IPS-11a (cell line): ENCODE data around the gene CIITA.
"Not testable (repeated sequence)": the region's sequence is repeated elsewhere in the genome, so short reads cannot be mapped to it uniquely, and the experiment has no call there.

Source experiments
- H3K4me3 ChIP-seq: one replicate; pipeline ENCODE4 v1.5.1; 2013; ENCODE audit warnings: low read depth, low read length, control low read depth

Gene CIITA

GRCh38 chr16:10949424-10949970 is 72.5 kb downstream of the CIITA start:
- H3K4me3 ChIP-seq = no peak overlapping the region

GRCh38 chr16:10950393-10950792 is 73.4 kb downstream of the CIITA start:
- no peak overlapping the region for H3K4me3 ChIP-seq

DNA sequence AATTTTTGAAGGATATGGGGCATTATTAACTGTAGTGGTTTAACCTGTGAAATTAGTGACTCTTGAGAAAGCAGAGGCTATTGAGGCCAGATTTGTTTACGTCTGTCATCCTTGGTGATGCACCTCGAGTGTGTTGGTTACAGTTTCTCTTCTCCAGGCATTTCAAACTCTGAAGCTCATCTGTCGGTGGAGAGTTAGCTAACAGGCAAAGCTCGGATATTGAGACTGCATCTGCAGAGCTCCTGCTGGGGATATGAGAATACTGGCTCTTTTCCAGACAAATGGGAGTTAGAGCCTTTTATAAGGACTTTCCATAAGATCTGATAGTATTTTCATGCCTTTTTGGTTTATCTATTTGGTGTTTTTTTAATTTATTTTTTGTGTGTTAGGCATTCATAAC is 74.0 kb downstream of the CIITA start:
- no peak overlapping the region for H3K4me3 ChIP-seq

- no peak overlapping the region for H3K4me3 ChIP-seq
Observed at GRCh38 chr16:10954903-10955302, 77.9 kb downstream of the CIITA start.

- no peak overlapping the region for H3K4me3 ChIP-seq
Observed at GRCh38 chr16:10957771-10958482, 80.9 kb downstream of the CIITA start.

DNA sequence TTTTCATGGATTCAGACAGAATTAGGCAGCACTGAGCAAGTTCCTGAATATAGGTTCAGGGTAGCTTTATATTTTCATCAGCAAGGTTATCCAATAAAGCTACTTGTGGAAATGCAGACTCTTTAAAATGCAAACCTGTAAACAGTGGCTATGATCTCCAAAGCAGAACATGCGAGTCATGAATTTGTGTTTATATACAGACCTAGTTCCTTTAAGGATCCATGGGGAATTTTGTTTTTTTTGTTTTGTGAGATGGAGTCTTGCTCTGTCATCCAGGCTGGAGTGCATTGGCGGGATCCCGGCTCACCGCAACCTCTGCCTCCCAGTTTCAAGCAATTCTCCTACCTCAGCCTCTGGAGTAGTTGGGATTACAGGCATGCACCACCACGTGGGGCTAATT is 82.2 kb downstream of the CIITA start:
- no peak overlapping the region for H3K4me3 ChIP-seq

GRCh38 chr16:10961231-10961630 is 84.2 kb downstream of the CIITA start:
- H3K4me3 ChIP-seq = no peak overlapping the region

DNA sequence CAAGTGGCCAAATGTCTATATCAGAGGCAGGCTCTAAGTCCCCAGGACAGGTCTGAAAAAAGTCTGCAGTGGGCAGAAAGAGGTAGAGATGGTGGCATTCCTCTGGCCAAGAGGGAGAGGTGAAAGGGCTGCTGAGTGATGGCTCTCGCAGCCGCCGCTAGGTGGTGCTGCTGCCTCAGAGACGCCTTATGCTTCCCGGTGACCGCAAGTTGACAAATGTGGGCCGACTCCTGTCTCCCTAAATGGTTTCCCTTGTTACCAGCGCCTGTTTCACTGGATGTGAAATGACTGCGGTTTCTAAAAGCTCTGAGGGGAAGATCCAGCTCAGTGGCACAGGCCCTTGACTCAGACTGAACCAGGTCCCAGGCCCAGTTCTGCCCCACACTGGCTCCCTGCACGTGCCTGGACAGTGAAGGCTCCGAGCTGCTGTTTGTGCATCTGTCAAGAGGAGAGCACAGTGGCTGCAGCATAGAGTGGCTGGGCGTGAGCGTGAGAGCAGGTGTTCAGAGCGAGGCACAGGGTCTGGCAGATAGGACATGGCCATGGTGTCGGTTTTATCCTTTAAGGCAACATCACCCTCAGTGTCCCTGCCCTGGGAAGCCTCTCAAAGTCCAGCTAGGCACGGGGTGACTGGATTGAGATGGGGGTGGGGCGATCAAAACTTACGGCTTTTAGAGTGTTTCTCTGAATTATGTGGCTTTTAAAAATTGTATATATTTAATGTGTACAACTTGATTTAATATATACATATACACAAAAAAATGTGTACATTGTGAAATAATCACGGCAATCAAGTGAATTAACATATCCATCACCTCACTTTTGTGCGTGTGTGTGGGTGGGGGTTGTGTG is 87.3 kb downstream of the CIITA start:
- H3K4me3 ChIP-seq = no peak overlapping the region

DNA sequence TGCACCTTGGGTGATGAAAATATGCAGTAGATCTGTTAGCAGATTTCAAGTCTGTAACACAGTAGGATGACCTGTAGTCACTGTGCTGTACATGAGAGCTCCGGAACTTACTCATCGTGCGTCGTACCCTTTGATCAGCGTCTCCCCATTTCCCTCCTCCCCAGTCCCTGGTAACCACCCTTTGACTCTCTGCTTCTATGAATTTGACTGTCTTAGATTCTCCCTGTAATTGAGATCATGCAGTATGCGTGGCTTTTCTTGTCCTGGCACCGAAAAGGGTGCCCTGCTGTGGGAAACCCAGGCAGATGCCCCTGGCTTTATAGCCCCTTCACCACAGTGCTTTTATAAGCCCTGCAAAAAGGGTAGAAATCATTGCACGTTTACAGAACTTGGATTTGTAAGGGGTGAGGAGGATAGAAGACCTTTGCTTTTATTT is 87.9 kb downstream of the CIITA start:
- H3K4me3 ChIP-seq = no peak overlapping the region

DNA sequence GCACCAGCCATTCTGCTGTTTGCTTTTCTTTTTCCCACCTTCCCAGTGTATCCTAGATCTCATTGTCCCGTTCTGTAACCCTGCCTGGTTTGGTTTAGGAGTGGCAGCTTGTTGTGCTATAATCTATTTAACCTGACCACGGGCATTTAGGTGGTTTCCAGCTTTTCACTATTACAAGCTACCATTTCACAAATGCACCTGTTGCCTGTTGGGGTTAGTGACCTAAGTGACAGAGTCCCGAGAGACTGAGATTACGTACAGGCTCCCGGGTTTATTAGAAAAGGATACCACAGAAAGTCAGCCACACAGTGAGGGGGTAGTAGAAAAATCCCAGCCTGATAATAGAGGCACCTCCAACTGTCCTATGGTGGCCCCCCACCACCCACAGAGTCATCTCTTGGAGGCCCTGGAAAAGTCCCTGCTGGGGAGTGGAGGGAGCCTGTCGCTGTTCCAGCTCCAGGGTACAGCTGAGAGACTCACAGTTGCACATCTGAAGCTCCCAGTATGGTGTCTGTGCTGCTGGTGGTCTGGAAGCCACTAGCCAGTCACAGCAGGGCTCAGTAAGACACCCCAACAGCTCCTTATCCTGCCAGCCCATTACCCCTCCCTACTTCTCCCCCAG is 88.5 kb downstream of the CIITA start:
- H3K4me3 ChIP-seq = no peak overlapping the region

GRCh38 chr16:10966129-10966528 is 89.1 kb downstream of the CIITA start:
- H3K4me3 ChIP-seq = no peak overlapping the region

- H3K4me3 ChIP-seq = not testable (repeated sequence)
Observed at GRCh38 chr16:10966559-10966958, 89.6 kb downstream of the CIITA start.

DNA sequence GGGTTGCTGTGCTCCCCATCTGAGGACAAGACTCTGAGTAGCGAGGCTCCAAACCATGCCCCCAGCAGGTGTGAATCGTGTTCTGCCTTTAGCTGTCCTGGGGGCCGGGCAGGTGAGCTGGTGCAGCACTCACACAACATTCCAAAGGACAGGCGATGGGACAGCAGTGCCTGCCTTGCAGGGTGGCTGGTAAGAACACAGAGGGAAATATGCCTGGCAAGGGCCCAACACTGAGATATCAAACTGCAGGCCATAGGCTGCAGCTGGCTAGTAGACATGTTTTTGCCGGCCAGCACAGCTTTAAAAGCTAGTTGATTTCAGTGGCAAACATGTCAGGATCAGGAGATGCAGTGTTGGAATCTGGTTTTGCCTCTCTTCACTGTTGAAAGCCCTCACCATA is 91.0 kb downstream of the CIITA start:
- H3K4me3 ChIP-seq = no peak overlapping the region

DNA sequence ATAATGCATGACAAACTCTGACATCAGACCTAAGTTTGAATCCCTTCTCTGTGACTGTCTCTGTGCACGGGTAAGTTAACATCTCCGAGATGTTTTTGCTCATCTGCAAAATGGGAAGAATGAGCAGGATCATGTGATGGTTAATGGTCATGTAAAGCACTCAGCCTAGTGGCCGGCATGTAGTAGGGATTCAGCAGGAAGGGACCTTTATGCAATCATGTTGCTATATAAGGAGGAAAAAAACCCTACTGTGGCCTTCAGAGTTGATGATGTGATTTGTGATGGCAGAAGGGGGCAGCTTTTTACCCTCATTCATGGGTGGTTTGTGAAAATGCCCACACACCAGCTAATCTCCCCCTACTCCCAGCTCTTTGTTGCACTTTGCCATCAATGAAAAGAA is 91.5 kb downstream of the CIITA start:
- H3K4me3 ChIP-seq = no peak overlapping the region

DNA sequence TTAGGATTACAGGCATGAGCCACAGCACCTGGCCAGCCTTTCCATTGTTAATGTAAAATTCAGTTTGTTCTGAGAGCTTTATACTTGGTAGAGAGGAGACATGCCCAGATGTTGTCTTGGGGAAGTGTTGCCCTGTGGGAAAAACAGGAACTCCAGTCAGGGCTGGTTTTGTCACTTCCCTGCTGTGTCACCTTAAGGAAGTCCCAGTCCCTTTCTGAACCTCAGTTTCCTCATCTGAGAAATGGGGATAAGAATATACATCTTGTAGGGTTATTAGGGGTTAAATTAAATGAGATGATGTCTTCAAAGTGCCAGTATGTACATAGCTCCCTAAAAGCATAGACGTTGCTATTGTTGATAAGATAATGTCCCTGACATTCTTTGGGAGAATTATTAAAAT is 92.6 kb downstream of the CIITA start:
- no peak overlapping the region for H3K4me3 ChIP-seq

GRCh38 chr16:10970065-10970464 is 93.1 kb downstream of the CIITA start:
- no peak overlapping the region for H3K4me3 ChIP-seq

GRCh38 chr16:10971560-10971961 is 94.6 kb downstream of the CIITA start:
- no peak overlapping the region for H3K4me3 ChIP-seq

DNA sequence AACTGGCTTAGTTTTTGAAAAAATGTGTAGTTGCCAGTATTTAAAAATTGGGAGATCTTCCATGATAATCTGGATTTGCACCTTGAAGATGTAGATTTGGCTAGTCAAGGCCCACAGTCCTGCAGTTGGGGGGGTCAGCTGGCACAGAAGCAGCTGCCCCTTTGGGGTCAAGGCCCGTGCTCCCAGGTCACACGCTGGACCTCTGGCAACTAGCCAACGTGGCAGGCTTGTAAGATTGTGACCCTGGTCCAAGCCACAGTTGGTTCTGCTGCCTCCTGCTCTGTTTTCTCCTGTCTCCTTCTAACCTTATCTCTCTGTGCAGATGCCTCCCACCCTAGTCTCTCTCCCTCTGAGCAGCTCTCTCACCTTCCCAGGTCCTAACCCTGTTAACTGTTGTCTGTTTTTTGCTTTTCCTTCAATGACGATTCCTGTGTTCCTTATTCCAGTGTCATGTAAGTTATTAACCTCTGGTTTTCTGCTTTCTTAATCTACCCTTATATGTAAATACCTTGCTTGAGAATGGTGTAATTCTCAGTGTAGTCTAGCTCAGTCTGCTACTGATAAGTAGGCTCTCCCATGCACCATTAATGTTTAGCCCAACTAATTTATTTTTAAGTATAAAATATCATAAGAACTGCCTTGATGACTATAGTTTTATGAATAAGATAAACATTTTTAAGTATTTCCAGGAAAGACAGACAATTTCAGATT is 95.3 kb downstream of the CIITA start:
- no peak overlapping the region for H3K4me3 ChIP-seq

DNA sequence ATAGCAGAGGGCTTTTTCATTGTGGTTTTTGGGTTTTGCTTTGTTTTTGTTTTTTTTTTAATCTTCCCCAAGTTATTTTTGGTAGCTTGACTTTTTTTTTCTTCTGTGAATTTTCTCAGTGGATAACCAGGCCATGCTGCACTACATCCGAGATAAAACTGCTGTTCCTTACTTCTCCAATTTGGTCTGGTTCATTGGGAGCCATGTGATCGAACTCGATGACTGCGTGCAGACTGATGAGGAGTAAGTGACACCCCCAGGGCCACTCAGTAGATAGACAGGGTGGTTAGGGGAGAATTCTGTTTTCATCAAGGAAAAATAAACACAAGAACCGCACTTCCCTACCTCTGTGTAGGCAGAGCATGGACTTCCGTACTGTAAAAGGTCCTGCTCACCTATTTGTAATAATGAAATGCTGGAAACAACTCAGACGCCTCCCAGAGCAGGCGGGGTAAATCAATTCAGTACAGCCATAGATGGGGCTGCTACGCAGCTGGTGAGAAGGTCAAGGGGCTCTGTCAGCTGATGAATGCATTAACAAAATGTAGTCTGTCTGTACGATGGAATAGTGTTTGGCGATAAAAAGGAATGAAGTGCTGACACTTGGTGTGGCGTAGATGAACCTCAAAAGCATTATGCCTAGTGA is 95.9 kb downstream of the CIITA start:
- H3K4me3 ChIP-seq = no peak overlapping the region

DNA sequence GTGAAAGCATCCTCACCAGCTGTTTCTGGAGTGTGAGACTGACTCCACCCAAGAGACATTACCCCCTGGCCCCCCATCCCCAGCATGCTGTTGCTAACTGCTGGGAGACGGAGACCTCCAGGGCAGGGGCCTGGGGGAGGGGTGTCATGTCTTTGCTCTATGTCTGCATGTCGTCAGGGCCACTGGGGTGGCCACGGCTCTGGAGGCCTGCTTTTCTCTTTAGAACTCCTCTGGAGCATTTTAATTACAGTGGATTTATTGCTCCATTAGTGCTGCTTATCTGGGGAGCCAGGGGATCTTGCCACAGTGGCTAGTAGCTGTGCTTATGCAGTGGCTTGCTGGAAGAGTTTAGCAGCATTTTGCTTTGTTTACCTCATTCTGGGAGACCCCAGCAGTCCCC is 99.6 kb downstream of the CIITA start:
- H3K4me3 ChIP-seq = no peak overlapping the region
